NB4 (cell line): ENCODE data around the gene TAF12.
"Not testable (repeated sequence)": the region's sequence is repeated elsewhere in the genome, so short reads cannot be mapped to it uniquely, and the experiment has no call there.

Experiments
- DNase-seq: peaks from one replicate; pipeline ENCODE4 v3.0.0; 2010; ENCODE audit warnings: low read depth
- H3K4me3 ChIP-seq: one replicate; pipeline ENCODE4 v1.5.1; 2011; ENCODE audit warnings: mild to moderate bottlenecking, low read depth, low read length, moderate library complexity
- CTCF ChIP-seq: IDR thresholded peaks from one replicate; pipeline ENCODE4 v1.5.1; 2012; ENCODE audit warnings: low read depth, low read length
- MAX ChIP-seq: IDR thresholded peaks from 2 replicates; pipeline ENCODE4 v1.6.1; 2011; ENCODE audit warnings: low read depth, low read length
- MYC ChIP-seq: IDR thresholded peaks from 2 replicates; pipeline ENCODE4 v1.6.1; 2011; ENCODE audit warnings: low read depth, low read length
- POLR2A ChIP-seq: IDR thresholded peaks from 2 replicates; pipeline ENCODE4 v1.6.1; 2011; ENCODE audit warnings: mild to moderate bottlenecking; ENCODE audit not compliant: insufficient read length; ENCODE audit errors: extremely low read depth

Gene TAF12

GRCh38 chr1:28577052-28577678 lies 65.7 kb downstream of the TAF12 start:
- no peak overlapping the region for H3K4me3 ChIP-seq
- TF ChIP-seq POLR2A, result no peak
- TF ChIP-seq MYC, result no peak
- TF ChIP-seq CTCF, result no peak
- no peak for TF ChIP-seq MAX
- DNase-seq, result peak; percentile 54

- DNase-seq, result no peak
- TF ChIP-seq POLR2A (no peak), MAX (no peak), MYC (no peak), CTCF (no peak)
- H3K4me3 ChIP-seq, result no peak overlapping the region
Measured at GRCh38 chr1:28573564-28573963, 69.3 kb downstream of the TAF12 start.

- DNase-seq, result peak; percentile 13
- not testable (repeated sequence) for H3K4me3 ChIP-seq
Measured at GRCh38 chr1:28572891-28573290, 70.0 kb downstream of the TAF12 start.

GRCh38 chr1:28571911-28572310 lies 71.0 kb downstream of the TAF12 start:
- TF ChIP-seq MAX (no peak), CTCF (no peak), POLR2A (no peak), MYC (no peak)
- DNase-seq, result no peak
- no peak overlapping the region for H3K4me3 ChIP-seq

- DNase-seq, result no peak
- H3K4me3 ChIP-seq, result no peak overlapping the region
- TF ChIP-seq MYC (no peak), MAX (no peak)
Measured at GRCh38 chr1:28566931-28567330, 75.9 kb downstream of the TAF12 start.

GRCh38 chr1:28565726-28566125 lies 77.1 kb downstream of the TAF12 start:
- no peak for DNase-seq
- TF ChIP-seq CTCF, result no peak
- no peak for TF ChIP-seq POLR2A
- H3K4me3 ChIP-seq, result no peak overlapping the region

- H3K4me3 ChIP-seq, result no peak overlapping the region
- TF ChIP-seq CTCF (no peak), MAX (no peak), POLR2A (no peak), MYC (no peak)
- no peak for DNase-seq
Measured at GRCh38 chr1:28565040-28565439, 77.8 kb downstream of the TAF12 start.
